ENCODE data around the gene SLC9A9. TPM values are rescaled to one million over a fixed set of nuclear protein-coding genes. Genes with fewer than 3 reads are reported as not detected.
"Not testable (repeated sequence)": the region's sequence is repeated elsewhere in the genome, so short reads cannot be mapped to it uniquely, and the experiment has no call there.

Gene SLC9A9
- total RNA-seq, 2 experiments from 2014 or later = 12.2 TPM

- ATAC-seq (ENCODE audit: poor library complexity) (no peak), DNase-seq (no peak)
- H3K9me3 Mint-ChIP-seq = no peaks in the 10 kb centered on the region
- no peaks in the 10 kb centered on the region for H3K4me1 Mint-ChIP-seq (ENCODE audit: low read depth)
- H3K27ac ChIP-seq (ENCODE audit: low read depth in 1 of 2, low read length in 2 of 2) = no peak overlapping the region
- ChIA-PET POLR2A (no interaction called here), CTCF (no interaction called here)
- H3K27ac Mint-ChIP-seq = no peak overlapping the region
- no peaks in the 10 kb centered on the region for H3K36me3 ChIP-seq (ENCODE audit: insufficient read depth, low read length)
- no peak overlapping the region for H3K4me3 Mint-ChIP-seq
- TF ChIP-seq CTCF (IDR thresholded peaks at IDR 0.05) = no peak
- no peaks in the 10 kb centered on the region for H3K36me3 Mint-ChIP-seq (ENCODE audit: low read depth)
- no peaks in the 10 kb centered on the region for H3K9me3 ChIP-seq (ENCODE audit: control insufficient read depth in 1 of 2, insufficient read depth in 1 of 2, low read length in 2 of 2)
- no peaks in the 10 kb centered on the region for H3K27me3 ChIP-seq (ENCODE audit: control insufficient read depth in 1 of 2, insufficient read depth in 2 of 2, low read length in 2 of 2)
- no peaks in the 10 kb centered on the region for H3K27me3 Mint-ChIP-seq
- H3K4me3 ChIP-seq (ENCODE audit: low read length) = no peak overlapping the region
- intact Hi-C loops (cut with DNase I, micrococcal nuclease) = no loop called here
- no peaks in the 10 kb centered on the region for H3K4me1 ChIP-seq (ENCODE audit: insufficient read depth, low read length)
Observed at GRCh38 chr3:143437405-143437804, 410.9 kb downstream of the SLC9A9 start.

GRCh38 chr3:143436231-143436930 lies 411.9 kb downstream of the SLC9A9 start:
- no peaks in the 10 kb centered on the region for H3K9me3 ChIP-seq (ENCODE audit: control insufficient read depth in 1 of 2, insufficient read depth in 1 of 2, low read length in 2 of 2)
- no peak overlapping the region for H3K27ac ChIP-seq (ENCODE audit: low read depth in 1 of 2, low read length in 2 of 2)
- intact Hi-C loops (cut with DNase I, micrococcal nuclease) = no loop called here
- no peaks in the 10 kb centered on the region for H3K27me3 ChIP-seq (ENCODE audit: control insufficient read depth in 1 of 2, insufficient read depth in 2 of 2, low read length in 2 of 2)
- ChIA-PET POLR2A (no interaction called here), CTCF (no interaction called here)
- H3K36me3 ChIP-seq (ENCODE audit: insufficient read depth, low read length) = no peaks in the 10 kb centered on the region
- DNase-seq (no peak), ATAC-seq (ENCODE audit: poor library complexity) (no peak)
- Mint-ChIP-seq H3K4me1 (ENCODE audit: low read depth) (no peaks in the 10 kb centered on the region), H3K9me3 (no peaks in the 10 kb centered on the region), H3K36me3 (ENCODE audit: low read depth) (no peaks in the 10 kb centered on the region), H3K27ac (no peak overlapping the region), H3K27me3 (no peaks in the 10 kb centered on the region), H3K4me3 (no peak overlapping the region)
- TF ChIP-seq CTCF (IDR thresholded peaks at IDR 0.05) = no peak
- no peaks in the 10 kb centered on the region for H3K4me1 ChIP-seq (ENCODE audit: insufficient read depth, low read length)
- H3K4me3 ChIP-seq (ENCODE audit: low read length) = no peak overlapping the region

GRCh38 chr3:143433787-143434378 lies 414.4 kb downstream of the SLC9A9 start:
- H3K9me3 ChIP-seq (ENCODE audit: control insufficient read depth in 1 of 2, insufficient read depth in 1 of 2, low read length in 2 of 2) = no peaks in the 10 kb centered on the region
- no peaks in the 10 kb centered on the region for H3K27me3 Mint-ChIP-seq
- H3K4me3 ChIP-seq (ENCODE audit: low read length) = no peak overlapping the region
- no peaks in the 10 kb centered on the region for H3K4me1 Mint-ChIP-seq (ENCODE audit: low read depth)
- TF ChIP-seq CTCF (IDR thresholded peaks at IDR 0.05) = peak; percentile 30
- ATAC-seq (ENCODE audit: poor library complexity) = no peak
- intact Hi-C loops (cut with DNase I, micrococcal nuclease) = no loop called here
- POLR2A ChIA-PET = no interaction called here
- CTCF ChIA-PET = no interaction called here
- no peak overlapping the region for H3K27ac ChIP-seq (ENCODE audit: low read depth in 1 of 2, low read length in 2 of 2)
- H3K9me3 Mint-ChIP-seq = no peaks in the 10 kb centered on the region
- H3K4me3 Mint-ChIP-seq = no peak overlapping the region
- no peaks in the 10 kb centered on the region for H3K4me1 ChIP-seq (ENCODE audit: insufficient read depth, low read length)
- no peak overlapping the region for H3K27ac Mint-ChIP-seq
- no peaks in the 10 kb centered on the region for H3K36me3 ChIP-seq (ENCODE audit: insufficient read depth, low read length)
- H3K36me3 Mint-ChIP-seq (ENCODE audit: low read depth) = no peaks in the 10 kb centered on the region
- DNase-seq = peak in 3 of 14 experiments; percentile 18 to 39 (median 25)
- no peaks in the 10 kb centered on the region for H3K27me3 ChIP-seq (ENCODE audit: control insufficient read depth in 1 of 2, insufficient read depth in 2 of 2, low read length in 2 of 2)

- H3K4me3 ChIP-seq (ENCODE audit: low read length); intact Hi-C loops (cut with DNase I, micrococcal nuclease); H3K27me3 Mint-ChIP-seq; H3K9me3 ChIP-seq (ENCODE audit: control insufficient read depth in 1 of 2, insufficient read depth in 1 of 2, low read length in 2 of 2); H3K4me1 Mint-ChIP-seq (ENCODE audit: low read depth); H3K9me3 Mint-ChIP-seq; H3K27ac Mint-ChIP-seq; POLR2A ChIA-PET; H3K27me3 ChIP-seq (ENCODE audit: control insufficient read depth in 1 of 2, insufficient read depth in 2 of 2, low read length in 2 of 2); CTCF ChIA-PET; H3K4me1 ChIP-seq (ENCODE audit: insufficient read depth, low read length); H3K36me3 ChIP-seq (ENCODE audit: insufficient read depth, low read length); H3K4me3 Mint-ChIP-seq; ATAC-seq (ENCODE audit: poor library complexity); H3K27ac ChIP-seq (ENCODE audit: low read depth in 1 of 2, low read length in 2 of 2); H3K36me3 Mint-ChIP-seq (ENCODE audit: low read depth): not testable (repeated sequence)
- DNase-seq = peak in 2 of 14 experiments; percentile 16 to 36
Observed at GRCh38 chr3:143431298-143431697, 417.0 kb downstream of the SLC9A9 start.

Data from CD4-positive, alpha-beta T cell (primary cell).